ENCODE data around the gene RAE1. TPM values are rescaled to one million over a fixed set of nuclear protein-coding genes. Genes with fewer than 3 reads are reported as not detected.
A peak's percentile ranks its signal among the peaks of the same experiment; 100 is the strongest.
"Not testable (repeated sequence)": the region's sequence is repeated elsewhere in the genome, so short reads cannot be mapped to it uniquely, and the experiment has no call there.

RAE1 gene
- total RNA-seq, 2 experiments from 2014 or later = 33.8 to 35.3 TPM

DNA sequence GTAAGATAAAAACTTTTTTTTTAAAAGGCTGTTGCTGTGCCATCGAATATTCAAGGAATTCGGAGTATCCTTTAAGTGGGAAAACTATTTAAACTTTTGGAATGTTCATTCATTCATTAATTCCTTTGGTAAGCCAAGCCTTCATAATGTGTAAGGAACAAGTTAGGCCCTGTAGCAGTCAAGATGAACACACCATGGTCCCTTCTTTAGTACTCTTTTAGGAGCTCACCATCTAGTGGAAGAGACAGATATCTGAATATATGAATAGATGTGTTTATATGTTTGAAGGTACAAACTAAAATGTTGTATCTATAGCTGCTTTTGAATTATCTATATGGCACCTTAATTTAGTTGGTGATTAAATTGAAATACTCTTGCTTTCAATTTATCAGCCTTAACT lies 15.7 kb upstream of the RAE1 start:
- no peak for DNase-seq
- H3K36me3 Mint-ChIP-seq (ENCODE audit: low read depth) = no peaks in the 10 kb centered on the region
- H3K27ac Mint-ChIP-seq = no peak overlapping the region
- peaks cover 37% of the 10 kb centered on the region for H3K27me3 Mint-ChIP-seq
- POLR2A ChIA-PET = no interaction called here
- CTCF ChIA-PET = interaction anchor here (1.1 to 2.0 kb wide), 3 partner anchors 11 to 245 kb away, joined by 4 to 9 read pairs (median 5); no protein-coding TSS in a partner anchor
- no peak overlapping the region for H3K4me3 Mint-ChIP-seq
- no peaks in the 10 kb centered on the region for H3K9me3 Mint-ChIP-seq
- H3K4me1 Mint-ChIP-seq = no peaks in the 10 kb centered on the region

DNA sequence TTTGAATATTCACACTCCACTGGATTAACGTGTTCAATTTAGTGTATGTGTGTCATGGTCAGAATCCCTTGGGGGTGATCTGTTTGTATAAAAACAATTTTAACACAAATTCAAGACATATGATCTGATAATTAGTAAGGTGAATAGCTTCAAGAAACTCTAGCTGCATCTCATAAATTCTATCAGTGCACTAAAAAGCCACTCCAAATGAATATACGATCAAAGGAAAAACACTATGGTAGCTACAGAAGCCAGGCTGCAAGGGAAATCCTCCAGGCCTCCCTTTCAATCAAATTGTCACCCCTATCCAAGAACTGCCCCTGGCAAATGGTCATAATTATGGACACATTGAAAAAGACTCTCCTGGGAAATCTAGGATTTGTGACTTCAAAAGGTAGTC lies 9.4 kb upstream of the RAE1 start:
- no peaks in the 10 kb centered on the region for H3K36me3 Mint-ChIP-seq (ENCODE audit: low read depth)
- no peak overlapping the region for H3K4me3 Mint-ChIP-seq
- H3K27me3 Mint-ChIP-seq = peaks cover 28% of the 10 kb centered on the region
- H3K4me1 Mint-ChIP-seq = no peaks in the 10 kb centered on the region
- no peaks in the 10 kb centered on the region for H3K9me3 Mint-ChIP-seq
- no peak for DNase-seq
- POLR2A ChIA-PET = no interaction called here
- no peak overlapping the region for H3K27ac Mint-ChIP-seq
- CTCF ChIA-PET = no interaction called here

DNA sequence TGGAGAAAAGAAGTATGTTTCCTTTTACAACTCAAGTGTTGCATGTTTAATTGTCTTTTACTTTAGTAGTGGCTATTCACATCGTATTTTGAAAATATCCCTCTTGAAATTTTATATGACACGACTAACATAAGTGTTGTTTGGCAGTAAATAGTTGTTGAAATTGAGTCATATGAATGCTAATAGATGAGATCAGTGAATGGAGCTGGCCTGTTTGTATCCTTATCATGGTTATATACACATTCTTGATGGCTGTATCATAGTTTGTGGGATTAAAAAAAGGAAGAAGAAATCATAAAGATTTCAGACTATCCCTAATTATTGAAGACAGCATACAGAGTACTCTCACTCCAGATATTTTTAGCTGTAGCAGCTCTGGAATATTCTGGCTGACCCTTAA lies 8.2 kb upstream of the RAE1 start:
- CTCF ChIA-PET = interaction anchor here (1.2 kb wide), 1 partner anchor 10 kb away, joined by 4 read pairs; no protein-coding TSS in a partner anchor
- Mint-ChIP-seq H3K9me3 (no peaks in the 10 kb centered on the region), H3K27me3 (peaks cover 32% of the 10 kb centered on the region)

DNA sequence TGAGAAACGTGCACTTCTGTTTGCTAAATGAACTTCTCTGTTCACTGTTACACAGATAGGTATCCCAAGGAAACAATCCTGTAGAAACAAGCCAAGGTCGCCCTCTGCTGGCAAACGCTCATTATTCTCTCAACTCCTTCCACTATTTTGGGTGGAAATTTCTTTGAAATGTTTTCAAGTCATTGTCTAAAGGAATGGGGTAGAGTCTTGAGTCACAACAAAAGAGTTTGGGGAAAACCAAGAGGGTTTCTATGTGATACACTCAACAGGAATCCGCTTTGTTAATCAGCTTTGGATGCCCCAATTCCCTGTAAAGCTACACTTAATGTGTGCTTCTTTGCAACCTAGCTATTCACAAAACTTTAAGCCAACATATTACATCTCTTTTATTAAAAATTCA lies 4.6 kb upstream of the RAE1 start:
- Mint-ChIP-seq H3K27me3 (peaks cover 25% of the 10 kb centered on the region), H3K4me3 (no peak overlapping the region), H3K36me3 (ENCODE audit: low read depth) (no peaks in the 10 kb centered on the region), H3K9me3 (no peaks in the 10 kb centered on the region), H3K27ac (no peak overlapping the region), H3K4me1 (no peaks in the 10 kb centered on the region)
- peak; percentile 74 for DNase-seq
- POLR2A ChIA-PET = no interaction called here
- CTCF ChIA-PET = interaction anchor here (0.7 to 5.2 kb wide), 18 partner anchors 9 to 287 kb away, joined by 3 to 33 read pairs (median 4); partner anchors contain the start of gene SPO11

More for the DNA sequence above, 8.2 kb upstream of the RAE1 start:
- no peak overlapping the region for H3K4me3 Mint-ChIP-seq
- H3K4me1 Mint-ChIP-seq = no peaks in the 10 kb centered on the region
- DNase-seq = no peak
- POLR2A ChIA-PET = no interaction called here
- H3K36me3 Mint-ChIP-seq (ENCODE audit: low read depth) = no peaks in the 10 kb centered on the region
- no peak overlapping the region for H3K27ac Mint-ChIP-seq

DNA sequence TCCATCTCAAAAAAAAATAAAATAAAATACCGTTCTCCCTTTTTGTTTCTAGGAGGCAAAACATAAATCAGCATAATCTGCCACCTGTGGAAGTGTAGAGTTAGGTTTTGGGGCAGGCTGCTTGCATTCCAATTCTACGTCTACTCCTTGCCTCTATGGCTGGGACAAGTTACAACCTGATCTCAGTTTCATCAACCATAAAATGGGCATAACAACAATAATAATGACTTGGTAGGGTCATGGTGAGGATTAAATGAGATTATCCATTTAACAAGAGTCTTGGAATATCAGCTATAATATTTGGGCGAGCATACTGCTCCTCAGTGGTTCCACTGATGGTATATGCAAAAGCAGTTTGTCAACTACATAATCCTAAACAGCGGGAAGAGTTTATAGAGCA lies 3.7 kb upstream of the RAE1 start:
- peaks cover 15% of the 10 kb centered on the region for H3K27me3 Mint-ChIP-seq
- peaks cover 3% of the 10 kb centered on the region for H3K36me3 Mint-ChIP-seq (ENCODE audit: low read depth)
- DNase-seq = no peak
- no peak overlapping the region for H3K4me3 Mint-ChIP-seq
- CTCF ChIA-PET = interaction anchor here (1.1 to 5.2 kb wide), 6 partner anchors 8 to 256 kb away, joined by 4 to 33 read pairs (median 6); no protein-coding TSS in a partner anchor
- no peak overlapping the region for H3K27ac Mint-ChIP-seq
- POLR2A ChIA-PET = no interaction called here
- peaks cover 7% of the 10 kb centered on the region for H3K4me1 Mint-ChIP-seq
- H3K9me3 Mint-ChIP-seq = no peaks in the 10 kb centered on the region

DNA sequence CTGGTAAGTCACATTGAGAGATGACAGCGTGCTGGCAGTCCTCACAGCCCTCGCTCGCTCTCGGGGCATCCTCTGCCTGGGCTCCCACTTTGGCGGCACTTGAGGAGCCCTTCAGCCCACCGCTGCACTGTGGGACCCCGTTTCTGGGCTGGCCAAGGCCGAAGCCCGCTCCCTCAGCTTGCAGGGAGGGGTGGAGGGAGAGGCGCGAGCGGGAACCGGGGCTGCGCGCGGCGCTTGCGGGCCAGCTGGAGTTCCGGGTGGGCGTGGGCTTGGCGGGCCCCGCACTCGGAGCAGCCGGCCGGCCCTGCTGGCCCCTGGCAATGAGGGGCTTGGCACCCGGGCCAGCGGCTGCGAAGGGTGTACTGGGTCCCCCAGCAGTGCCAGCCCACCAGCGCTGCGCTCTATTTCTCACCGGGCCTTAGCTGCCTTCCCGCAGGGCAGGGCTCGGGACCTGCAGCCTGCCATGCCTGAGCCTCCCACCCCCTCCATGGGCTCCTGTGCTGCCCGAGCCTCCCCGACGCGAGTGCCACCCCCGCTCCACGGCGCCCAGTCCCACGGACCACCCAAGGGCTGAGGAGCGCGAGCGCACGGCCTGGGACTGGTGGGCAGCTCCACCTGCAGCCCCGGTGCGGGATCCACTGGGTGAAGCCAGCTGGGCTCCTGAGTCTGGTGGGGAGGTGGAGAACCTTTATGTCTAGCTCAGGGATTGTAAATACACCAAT lies 2.7 kb upstream of the RAE1 start:
- H3K4me1 Mint-ChIP-seq = peaks cover 17% of the 10 kb centered on the region
- not testable (repeated sequence) for H3K36me3 Mint-ChIP-seq (ENCODE audit: low read depth); H3K27me3 Mint-ChIP-seq; H3K9me3 Mint-ChIP-seq; H3K4me3 Mint-ChIP-seq; H3K27ac Mint-ChIP-seq; DNase-seq
- CTCF ChIA-PET = interaction anchor here (1.3 to 5.2 kb wide), 2 partner anchors 150 to 257 kb away, joined by 3 to 33 read pairs; no protein-coding TSS in a partner anchor
- POLR2A ChIA-PET = interaction anchor here (1.0 to 1.9 kb wide), 2 partner anchors 42 to 98 kb away, joined by 4 to 8 read pairs; partner anchors contain the start of gene RBM38

DNA sequence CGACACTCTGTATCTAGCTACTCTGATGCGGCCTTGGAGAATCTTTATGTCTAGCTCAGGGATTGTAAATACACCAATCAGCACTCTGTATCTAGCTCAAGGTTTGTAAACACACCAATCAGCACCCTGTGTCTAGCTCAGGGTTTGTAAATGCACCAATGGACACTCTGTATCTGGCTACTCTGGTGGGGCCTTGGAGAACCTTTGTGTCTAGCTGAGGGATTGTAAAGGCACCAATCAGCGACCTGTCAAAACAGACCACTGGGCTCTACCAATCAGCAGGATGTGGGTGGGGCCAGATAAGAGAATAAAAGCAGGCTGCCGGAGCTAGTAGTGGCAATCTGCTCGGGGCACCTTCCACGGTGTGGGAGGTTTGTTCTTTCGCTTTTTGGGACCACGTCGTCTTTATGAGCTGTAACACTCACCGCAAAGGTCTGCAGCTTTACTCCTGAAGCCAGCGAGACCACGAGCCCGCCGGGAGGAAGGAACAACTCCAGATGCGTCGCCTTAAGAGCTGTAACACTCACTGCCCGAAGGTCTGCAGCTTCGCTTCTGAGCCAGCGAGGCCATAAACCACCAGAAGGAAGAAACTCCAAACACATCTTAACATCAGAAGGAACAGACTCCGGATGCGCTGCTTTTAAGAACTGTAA lies 2.0 kb upstream of the RAE1 start:
- Mint-ChIP-seq H3K4me1 (peaks cover 20% of the 10 kb centered on the region), H3K4me3 (peak overlapping the region; percentile 51), H3K36me3 (ENCODE audit: low read depth) (peaks cover 15% of the 10 kb centered on the region)
- ChIA-PET CTCF (interaction anchor here (1.0 to 5.2 kb wide), 3 partner anchors 49 to 258 kb away, joined by 3 to 33 read pairs (median 3); no protein-coding TSS in a partner anchor), POLR2A (interaction anchor here (1.0 to 1.9 kb wide), 2 partner anchors 42 to 98 kb away, joined by 4 to 8 read pairs; partner anchors contain the start of gene RBM38)
- DNase-seq, H3K27ac Mint-ChIP-seq, H3K9me3 Mint-ChIP-seq, H3K27me3 Mint-ChIP-seq: not testable (repeated sequence)

DNA sequence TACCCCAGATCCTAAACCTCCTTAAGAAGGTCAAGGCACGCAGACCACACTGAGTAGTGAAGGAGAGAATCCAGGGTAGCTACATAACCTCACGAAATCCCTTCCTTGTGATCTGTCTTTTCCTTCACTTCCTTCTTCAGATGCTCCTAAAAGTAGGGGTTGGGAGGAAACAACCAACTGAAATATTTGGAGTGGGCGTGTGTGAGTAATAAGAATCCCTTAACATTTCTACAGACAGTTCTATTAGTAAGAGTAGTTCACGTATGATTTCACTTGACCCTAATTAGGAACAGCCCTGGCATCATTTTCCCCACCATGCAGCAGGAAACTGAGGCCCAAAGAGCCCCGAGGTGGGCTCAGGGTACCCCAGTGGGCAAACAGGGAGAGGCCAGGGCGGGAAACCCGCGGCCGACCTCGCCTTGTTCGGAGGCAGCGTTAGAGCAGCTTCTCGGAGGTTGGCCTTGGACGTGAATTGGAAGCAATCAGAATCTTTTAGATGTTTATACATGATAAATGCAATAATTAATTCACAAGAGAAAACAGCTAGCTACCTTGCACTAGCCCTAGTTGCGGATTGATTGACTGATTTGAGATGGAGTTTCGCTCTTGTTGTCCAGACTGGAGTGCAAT lies 859 bp upstream of the RAE1 start:
- H3K27me3 Mint-ChIP-seq = peaks cover 7% of the 10 kb centered on the region
- ChIA-PET CTCF (interaction anchor here (1.0 to 5.2 kb wide), 2 partner anchors 48 to 259 kb away, joined by 3 to 33 read pairs; no protein-coding TSS in a partner anchor), POLR2A (interaction anchor here (1.9 kb wide), 1 partner anchor 40 kb away, joined by 8 read pairs; the partner anchor contains the start of gene RBM38)
- DNase-seq = no peak
- peak overlapping the region; percentile 51 for H3K4me3 Mint-ChIP-seq
- H3K36me3 Mint-ChIP-seq (ENCODE audit: low read depth) = peaks cover 24% of the 10 kb centered on the region
- H3K4me1 Mint-ChIP-seq = peaks cover 20% of the 10 kb centered on the region
- no peak overlapping the region for H3K27ac Mint-ChIP-seq
- H3K9me3 Mint-ChIP-seq = no peaks in the 10 kb centered on the region

DNA sequence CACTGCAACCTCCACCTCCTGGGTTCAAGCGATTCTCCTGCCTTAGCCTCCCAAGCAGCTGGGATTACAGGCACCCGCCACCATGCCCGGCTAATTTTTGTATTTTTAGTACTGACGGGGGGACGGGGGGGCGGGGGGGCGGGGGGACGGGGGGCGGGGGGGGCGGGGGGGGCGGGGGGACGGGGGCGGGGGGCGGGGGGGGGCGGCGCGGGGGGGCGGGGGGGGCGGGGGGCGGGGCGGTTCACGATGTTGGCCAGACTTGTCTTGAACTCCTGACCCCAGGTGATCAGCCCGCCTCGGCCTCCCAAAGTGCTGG lies 371 bp upstream of the RAE1 start:
- H3K4me1 Mint-ChIP-seq = peaks cover 20% of the 10 kb centered on the region
- H3K9me3 Mint-ChIP-seq, POLR2A ChIA-PET, DNase-seq, H3K27me3 Mint-ChIP-seq: not testable (repeated sequence)
- peaks cover 27% of the 10 kb centered on the region for H3K36me3 Mint-ChIP-seq (ENCODE audit: low read depth)
- H3K4me3 Mint-ChIP-seq = peak overlapping the region; percentile 89
- H3K27ac Mint-ChIP-seq = peak overlapping the region; percentile 75
- CTCF ChIA-PET = interaction anchor here (5.2 kb wide), 1 partner anchor 260 kb away, joined by 33 read pairs; no protein-coding TSS in a partner anchor

DNA sequence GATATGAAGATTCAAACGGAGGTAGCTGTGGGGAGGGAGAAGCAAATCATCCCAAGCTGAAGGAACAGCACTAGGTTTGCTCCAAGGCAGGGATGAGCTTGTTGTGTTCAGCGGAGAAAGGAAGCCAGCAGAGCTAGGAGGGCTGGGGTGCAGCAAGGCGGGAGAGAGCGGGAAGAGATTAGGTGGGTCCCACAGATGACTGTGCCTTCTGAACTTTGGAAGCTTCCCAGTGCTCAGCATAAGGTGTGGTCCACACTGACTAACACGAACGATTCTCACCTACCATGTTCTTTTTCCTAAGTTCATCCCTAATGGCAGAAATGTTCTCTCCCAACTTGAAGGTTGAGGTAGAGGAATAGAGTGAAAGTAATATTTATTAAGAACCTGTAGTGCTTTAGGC lies 1.2 kb downstream of the RAE1 start:
- no peaks in the 10 kb centered on the region for H3K9me3 Mint-ChIP-seq
- peak overlapping the region; percentile 89 for H3K4me3 Mint-ChIP-seq
- H3K4me1 Mint-ChIP-seq = peaks cover 20% of the 10 kb centered on the region
- peak overlapping the region; percentile 65 for H3K27ac Mint-ChIP-seq
- no peak for DNase-seq
- peaks cover 6% of the 10 kb centered on the region for H3K27me3 Mint-ChIP-seq
- H3K36me3 Mint-ChIP-seq (ENCODE audit: low read depth) = peaks cover 35% of the 10 kb centered on the region
- ChIA-PET CTCF (interaction anchor here (0.8 kb wide), 1 partner anchor 27 kb away, joined by 3 read pairs; no protein-coding TSS in a partner anchor), POLR2A (interaction anchor here (1.2 to 2.4 kb wide), 2 partner anchors 23 to 39 kb away, joined by 7 to 20 read pairs; partner anchors contain the start of gene RBM38)

DNA sequence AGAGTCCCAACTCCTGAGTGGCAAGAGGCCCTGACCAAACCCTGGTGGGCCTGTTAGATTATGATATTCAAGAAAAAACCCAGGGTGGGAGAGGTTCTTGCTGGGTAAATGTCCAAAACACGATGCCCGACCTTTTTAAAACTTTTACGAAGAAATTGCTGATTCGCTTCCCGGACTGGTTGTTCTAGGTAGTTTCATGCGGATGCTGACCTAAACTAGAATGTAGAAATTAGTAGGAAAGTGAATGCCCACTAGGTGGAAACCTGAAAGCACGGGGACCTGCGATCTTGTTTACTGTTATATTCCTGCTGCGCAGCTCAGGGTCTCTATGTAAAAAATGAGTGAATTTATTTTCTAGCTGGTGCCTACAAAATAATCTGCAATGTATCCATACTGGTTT lies 2.3 kb downstream of the RAE1 start:
- Mint-ChIP-seq H3K4me3 (no peak overlapping the region), H3K36me3 (ENCODE audit: low read depth) (peaks cover 35% of the 10 kb centered on the region), H3K9me3 (no peaks in the 10 kb centered on the region), H3K27me3 (no peaks in the 10 kb centered on the region), H3K4me1 (peaks cover 20% of the 10 kb centered on the region), H3K27ac (no peak overlapping the region)
- DNase-seq = no peak
- CTCF ChIA-PET = no interaction called here
- POLR2A ChIA-PET = interaction anchor here (2.4 kb wide), 1 partner anchor 38 kb away, joined by 20 read pairs; the partner anchor contains the start of gene RBM38

DNA sequence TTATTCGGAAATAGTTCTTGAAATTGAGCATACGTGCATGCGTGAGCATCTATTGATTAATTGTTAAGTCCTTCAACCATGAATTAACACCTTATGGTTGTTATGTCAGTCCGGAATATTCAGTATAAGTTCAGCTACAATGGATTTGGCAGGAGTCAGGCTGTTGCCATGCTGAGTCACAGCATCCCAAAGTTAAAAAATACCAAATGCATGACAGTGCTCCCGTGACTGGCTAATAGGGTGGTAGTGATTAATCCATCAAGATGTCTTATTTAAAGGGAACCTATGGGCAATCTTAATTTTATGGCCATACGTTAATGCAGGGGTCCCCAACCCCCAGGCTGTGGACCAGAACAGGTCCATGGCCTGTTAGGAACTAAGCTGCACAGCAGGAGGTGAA lies 10.5 kb downstream of the RAE1 start:
- DNase-seq = no peak
- CTCF ChIA-PET = interaction anchor here (0.9 to 2.0 kb wide), 3 partner anchors 15 to 29 kb away, joined by 3 to 6 read pairs (median 3); no protein-coding TSS in a partner anchor
- no peaks in the 10 kb centered on the region for H3K4me1 Mint-ChIP-seq
- POLR2A ChIA-PET = no interaction called here
- H3K36me3 Mint-ChIP-seq (ENCODE audit: low read depth) = peaks cover 26% of the 10 kb centered on the region
- H3K27ac Mint-ChIP-seq = no peak overlapping the region
- no peaks in the 10 kb centered on the region for H3K9me3 Mint-ChIP-seq
- no peak overlapping the region for H3K4me3 Mint-ChIP-seq
- H3K27me3 Mint-ChIP-seq = no peaks in the 10 kb centered on the region

Data from activated CD4-positive, alpha-beta memory T cell treated with anti-CD3 and anti-CD28 coated beads, Interleukin-2, amount 10 ng/mL, durations not matched to agents 7 days and 5 days (primary cell).